ENCODE data around the gene GCNA.

GRCh38 chrX:71586929-71587328, 8.7 kb downstream of the GCNA start:
- TF ChIP-seq CTCF (IDR thresholded peaks at IDR 0.05) (no peak), POLR2A (IDR thresholded peaks at IDR 0.05) (no peak)

Measured in esophagus squamous epithelium (tissue), 4 donors.